Measurements from ENCODE around the gene RNU1-3.
"Not testable (repeated sequence)": the region's sequence is repeated elsewhere in the genome, so short reads cannot be mapped to it uniquely, and the experiment has no call there.

The RNU1-3 gene

DNA sequence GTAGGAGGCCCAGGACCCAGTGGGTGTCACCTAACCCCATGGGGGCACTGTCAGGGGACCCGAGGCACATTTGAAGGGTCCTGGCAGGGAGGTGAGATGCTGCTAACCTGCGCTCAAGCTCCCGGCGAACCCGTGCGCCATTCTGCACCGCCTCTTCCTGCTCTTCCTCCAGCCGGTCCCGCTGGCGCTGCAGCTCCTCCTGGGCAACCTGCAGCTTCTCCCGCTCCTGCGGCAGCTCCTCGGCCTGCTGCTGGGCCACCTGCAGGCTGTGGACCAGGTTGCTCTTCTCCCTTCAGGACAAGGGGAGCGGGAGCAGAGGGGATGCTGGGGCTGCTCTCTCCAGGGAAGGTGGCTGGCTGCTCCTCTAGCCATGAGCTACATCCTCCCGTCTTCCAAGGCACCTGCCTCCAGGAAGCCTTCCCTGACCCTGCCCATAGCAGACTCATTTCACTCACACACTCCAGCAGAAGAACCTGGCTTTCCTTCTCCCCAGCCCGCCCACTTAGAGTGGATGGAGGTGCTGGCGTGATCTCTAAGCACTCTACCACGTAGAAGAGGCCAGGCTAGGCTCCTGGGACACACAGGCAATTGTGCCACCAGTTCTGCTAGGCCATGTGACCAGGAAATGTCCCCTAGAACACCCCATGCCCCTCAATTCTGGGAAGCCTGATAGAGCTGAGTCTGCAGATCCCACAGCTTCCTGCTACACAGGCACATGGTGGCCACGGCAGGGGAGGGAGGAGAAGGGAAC lies 38.2 kb downstream of the RNU1-3 start:
- no peak for TF ChIP-seq CTCF (IDR thresholded peaks at IDR 0.05; ENCODE audit: extremely low read depth, missing control alignments)
- no peak for DNase-seq (ENCODE audit: low spot score)

DNA sequence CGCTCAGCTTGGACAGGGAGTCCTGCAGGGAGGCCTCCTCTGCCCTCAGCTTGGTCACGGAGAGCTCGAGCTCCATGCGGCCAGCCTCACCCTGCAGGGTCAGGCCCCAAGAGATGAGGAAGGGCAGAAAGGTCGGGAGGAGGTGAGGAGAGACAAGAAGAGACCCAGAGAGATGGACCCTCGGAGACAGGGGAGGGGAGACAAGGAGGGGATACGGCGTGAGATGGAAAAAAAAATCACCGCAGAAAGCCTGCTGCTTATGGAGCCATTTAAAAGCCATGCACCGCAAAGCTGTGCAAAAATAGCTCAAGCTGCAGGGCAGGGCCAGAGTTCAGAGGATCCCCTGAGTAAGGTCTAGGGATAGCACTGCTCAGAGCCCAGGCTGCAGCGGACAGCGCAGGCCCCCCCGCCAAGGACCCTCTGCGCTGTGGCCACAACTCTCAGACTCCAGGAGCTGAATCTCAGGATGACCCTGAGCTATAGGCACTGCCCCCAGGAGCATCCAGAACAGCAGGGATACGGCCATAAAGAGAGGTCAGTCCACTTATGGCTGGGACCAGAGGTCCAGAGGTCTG lies 40.3 kb downstream of the RNU1-3 start:
- DNase-seq (ENCODE audit: low spot score) = not testable (repeated sequence)

- TF ChIP-seq CTCF (IDR thresholded peaks at IDR 0.05; ENCODE audit: extremely low read depth, missing control alignments) = no peak
- peak; percentile 52 for DNase-seq (ENCODE audit: low spot score)
Observed at GRCh38 chr1:16625497-16626408, 41.0 kb downstream of the RNU1-3 start.

GRCh38 chr1:16623812-16624719 lies 42.7 kb downstream of the RNU1-3 start:
- peak; percentile 52 for DNase-seq (ENCODE audit: low spot score)

GRCh38 chr1:16623337-16623736 lies 43.4 kb downstream of the RNU1-3 start:
- DNase-seq (ENCODE audit: low spot score) = not testable (repeated sequence)

DNA sequence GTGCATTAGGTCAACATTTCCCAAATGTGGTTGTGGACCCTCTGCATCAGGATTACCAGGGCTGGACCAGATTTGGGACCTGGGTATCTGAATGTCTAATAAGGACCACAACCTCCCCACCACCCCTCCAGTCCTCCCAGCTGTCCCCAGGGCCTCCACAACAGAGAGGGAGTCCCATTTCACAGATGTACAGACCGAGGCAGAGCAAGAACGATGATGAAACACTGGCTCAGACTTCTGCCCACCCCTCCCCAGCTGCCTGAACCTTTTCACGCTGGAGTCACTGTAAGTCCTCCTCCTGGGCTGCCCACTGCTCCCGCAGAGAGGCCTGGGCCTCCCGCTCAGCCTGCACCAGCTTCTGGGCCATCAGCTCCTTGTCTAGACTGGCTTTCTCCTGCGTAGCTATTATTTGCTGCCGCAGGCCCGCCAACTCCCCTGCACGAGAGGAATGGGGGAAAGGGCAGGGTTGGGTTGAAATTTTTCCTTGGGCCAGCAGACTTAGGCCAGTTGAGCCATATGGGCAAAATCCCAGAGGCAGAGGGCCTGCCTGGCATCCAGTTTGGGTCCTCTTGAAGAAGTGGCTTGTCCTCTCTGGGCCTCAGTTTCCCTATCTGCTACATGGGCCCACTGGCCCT lies 45.0 kb downstream of the RNU1-3 start:
- peak; percentile 69 for DNase-seq (ENCODE audit: low spot score)

DNA sequence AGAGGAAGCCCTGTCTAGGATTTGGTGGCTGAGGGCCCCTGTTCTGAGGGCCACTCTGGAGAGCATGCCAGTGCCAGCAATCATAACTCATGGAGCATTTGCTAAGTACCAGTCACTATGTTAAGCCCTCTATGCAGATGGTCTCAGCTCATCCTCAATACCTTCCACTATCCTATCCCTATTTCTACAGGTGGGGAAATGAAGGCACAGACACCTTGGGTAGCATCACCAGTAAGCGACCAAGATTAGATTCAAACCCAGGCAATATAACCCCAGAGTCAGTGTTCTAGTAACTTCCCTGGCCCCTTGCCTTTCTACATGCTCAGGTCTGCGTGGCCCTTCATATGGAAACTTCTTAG lies 45.5 kb downstream of the RNU1-3 start:
- DNase-seq (ENCODE audit: low spot score) = no peak
- TF ChIP-seq CTCF (IDR thresholded peaks at IDR 0.05; ENCODE audit: extremely low read depth, missing control alignments) = no peak

DNA sequence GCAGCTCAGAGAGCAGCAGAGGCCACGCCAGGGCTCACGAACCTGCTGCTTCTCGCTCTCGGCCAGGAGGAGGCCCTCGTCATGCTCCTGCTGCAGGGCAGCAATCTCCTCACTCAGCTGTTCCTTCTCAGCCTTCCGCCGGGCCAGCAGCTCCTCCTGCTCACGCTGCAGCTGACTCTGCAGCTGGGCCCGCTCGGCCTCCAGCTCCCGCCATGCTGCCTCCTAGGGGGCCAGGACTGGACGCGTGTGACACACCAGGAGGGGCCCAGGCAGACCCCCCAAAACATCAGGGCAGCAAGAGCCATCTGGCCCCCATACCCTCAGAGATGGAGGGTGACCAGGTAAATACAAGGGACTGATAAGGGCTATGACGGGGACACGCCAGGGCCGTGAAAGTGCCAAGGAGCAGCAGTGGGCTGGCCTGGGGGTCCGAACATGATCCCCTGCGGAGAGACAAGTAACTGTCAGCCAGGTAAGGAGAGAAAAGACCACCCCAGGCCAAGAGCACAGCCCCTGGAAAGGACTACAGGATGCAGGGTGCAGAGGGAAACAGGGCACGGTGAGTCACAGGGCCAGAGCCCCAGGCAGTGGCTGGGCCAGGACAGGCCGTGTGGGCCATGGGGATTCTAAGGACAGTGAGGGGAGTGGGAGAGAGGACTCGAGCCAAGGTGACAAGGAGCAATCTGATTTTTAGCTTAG lies 46.8 kb downstream of the RNU1-3 start:
- not testable (repeated sequence) for DNase-seq (ENCODE audit: low spot score)

DNA sequence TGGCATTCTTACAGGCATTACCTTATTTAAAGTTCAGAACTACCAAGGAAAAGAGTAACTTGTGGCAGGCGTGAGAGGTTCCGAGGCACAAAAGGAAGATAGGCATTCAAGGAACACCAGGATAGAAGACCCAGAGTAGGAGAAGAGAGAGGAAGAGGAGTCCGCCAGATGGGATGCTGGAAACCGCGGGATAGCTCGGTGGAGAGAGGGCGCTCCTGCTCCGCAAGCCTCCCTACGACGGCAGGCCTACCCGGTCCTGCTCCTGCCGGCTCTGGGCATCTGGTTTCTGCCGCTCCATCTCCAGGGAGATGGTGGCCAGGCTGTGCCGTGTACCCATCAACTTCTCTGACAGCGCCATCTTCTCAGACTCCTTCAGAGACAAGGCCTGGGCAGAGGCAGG lies 48.0 kb downstream of the RNU1-3 start:
- DNase-seq (ENCODE audit: low spot score) = no peak
- TF ChIP-seq CTCF (IDR thresholded peaks at IDR 0.05; ENCODE audit: extremely low read depth, missing control alignments) = no peak
